Renal cortex interstitium (tissue), 11 donors: ENCODE data around the gene KISS1R. TPM values are rescaled to one million over a fixed set of nuclear protein-coding genes. Genes with fewer than 3 reads are reported as not detected.
"Not testable (repeated sequence)": the region's sequence is repeated elsewhere in the genome, so short reads cannot be mapped to it uniquely, and the experiment has no call there.

Experiments used
- DNase-seq, 11 donors: peaks; one replicate each; pipeline ENCODE4 v3.0.0-alpha.2; 2013; ENCODE audit warnings: low read depth in 9 of 11, low spot score in 4 of 11; ENCODE audit errors: extremely low read depth in 1 of 11
- polyA plus RNA-seq, 3 donors: library from polyadenylated mRNA; unstranded; fragments of 120-200 nt; gene quantifications; one replicate each; pipeline ENCODE4 v1.2.1, GENCODE V29; 2013; ENCODE audit not compliant: insufficient read length in 3 of 3

Gene KISS1R
- polyA plus RNA-seq, 3 donors = 0.34 to 1.2 (median 1.1) TPM

- not testable (repeated sequence) for DNase-seq
Measured at GRCh38 chr19:878751-879561, 38.2 kb upstream of the KISS1R start.

- no peak for DNase-seq
Measured at GRCh38 chr19:879711-880438, 37.3 kb upstream of the KISS1R start.

- DNase-seq = no peak
Measured at GRCh38 chr19:881385-882071, 35.6 kb upstream of the KISS1R start.

- DNase-seq = no peak
Measured at GRCh38 chr19:882871-883497, 34.1 kb upstream of the KISS1R start.

GRCh38 chr19:883661-884211 is 33.4 kb upstream of the KISS1R start:
- DNase-seq = no peak

GRCh38 chr19:884420-885211 is 32.5 kb upstream of the KISS1R start:
- no peak for DNase-seq

- DNase-seq = no peak
Measured at GRCh38 chr19:885536-886224, 31.5 kb upstream of the KISS1R start.

- DNase-seq = no peak
Measured at GRCh38 chr19:887072-887471, 30.1 kb upstream of the KISS1R start.

- no peak for DNase-seq
Measured at GRCh38 chr19:887599-887998, 29.5 kb upstream of the KISS1R start.

GRCh38 chr19:888581-889385 is 28.4 kb upstream of the KISS1R start:
- no peak for DNase-seq

GRCh38 chr19:889662-890295 is 27.4 kb upstream of the KISS1R start:
- DNase-seq = no peak

- no peak for DNase-seq
Measured at GRCh38 chr19:890831-891230, 26.3 kb upstream of the KISS1R start.

- not testable (repeated sequence) for DNase-seq
Measured at GRCh38 chr19:891421-892200, 25.5 kb upstream of the KISS1R start.

- DNase-seq = no peak
Measured at GRCh38 chr19:892243-892893, 24.8 kb upstream of the KISS1R start.

GRCh38 chr19:892894-893689 is 24.0 kb upstream of the KISS1R start, which contains the start of the genes MED16 and RNU6-9:
Gene MED16 (minus strand): TSS chr19:893187. CDS start chr19:891131, 2,056 bp downstream.
Gene RNU6-9 (plus strand): TSS chr19:893484.
- DNase-seq = peak; percentile 88 to 96 (median 90)
